Activated CD4-positive, alpha-beta T cell treated with anti-CD3 and anti-CD28 coated beads for 36 hours (primary cell): ENCODE measurements around the gene IL5RA. TPM values are rescaled to one million over a fixed set of nuclear protein-coding genes. Genes with fewer than 3 reads are reported as not detected.

Source experiments
- ATAC-seq: fragments of 200-7000 bp; cut with Tn5 transposase; one replicate; pipeline ENCODE4 v1.10.0; 2021; ENCODE audit warnings: mild to moderate bottlenecking, moderate library complexity
- CTCF ChIA-PET: fragments of 350-600 bp; sonication (Branson Sonifier 250); formaldehyde crosslinking; loops from one replicate; lab custom pipeline; 2021; ENCODE audit warnings: antibody characterized with exemption; lab: Charles Lee
- POLR2A ChIA-PET: fragments of 350-600 bp; sonication (Branson Sonifier 250); formaldehyde crosslinking; loops from one replicate; lab custom pipeline; 2021; ENCODE audit warnings: antibody characterized with exemption, inconsistent platforms; lab: Charles Lee
- DNase-seq: peaks from one replicate; pipeline ENCODE4 v3.0.0-alpha.2; 2020
- H3K27ac Mint-ChIP-seq: one replicate; pipeline ENCODE4 v1.8.0; 2021; ENCODE audit warnings: mixed read lengths
- H3K27me3 Mint-ChIP-seq: one replicate; pipeline ENCODE4 v1.8.0; 2021; ENCODE audit warnings: mixed read lengths
- H3K36me3 Mint-ChIP-seq: one replicate; pipeline ENCODE4 v1.8.0; 2021; ENCODE audit warnings: low read depth, mixed read lengths
- H3K4me1 Mint-ChIP-seq: one replicate; pipeline ENCODE4 v1.8.0; 2021; ENCODE audit warnings: mixed read lengths
- H3K4me3 Mint-ChIP-seq: one replicate; pipeline ENCODE4 v1.8.0; 2021; ENCODE audit warnings: mild to moderate bottlenecking, moderate library complexity, mixed read lengths
- H3K9me3 Mint-ChIP-seq: one replicate; pipeline ENCODE4 v1.8.0; 2021; ENCODE audit warnings: low read depth, mixed read lengths
- intact Hi-C, 2 experiments: fragments of 100-400 bp; cut with DNase I in 1 of 2; cut with micrococcal nuclease in 1 of 2; formaldehyde crosslinking; loops; one replicate each; pipeline versions ENCODE4 v1.14.2 to v1.15.1; 2022 to 2024; cut with DNase I, micrococcal nuclease
- total RNA-seq, 2 experiments: library from RNA; stranded (reverse); gene quantifications; one replicate each; pipeline ENCODE4 v1.2.3, GENCODE V29; 2021

The IL5RA gene
- total RNA-seq, 2 experiments from 2014 or later, result 0.28 to 0.30 TPM

DNA sequence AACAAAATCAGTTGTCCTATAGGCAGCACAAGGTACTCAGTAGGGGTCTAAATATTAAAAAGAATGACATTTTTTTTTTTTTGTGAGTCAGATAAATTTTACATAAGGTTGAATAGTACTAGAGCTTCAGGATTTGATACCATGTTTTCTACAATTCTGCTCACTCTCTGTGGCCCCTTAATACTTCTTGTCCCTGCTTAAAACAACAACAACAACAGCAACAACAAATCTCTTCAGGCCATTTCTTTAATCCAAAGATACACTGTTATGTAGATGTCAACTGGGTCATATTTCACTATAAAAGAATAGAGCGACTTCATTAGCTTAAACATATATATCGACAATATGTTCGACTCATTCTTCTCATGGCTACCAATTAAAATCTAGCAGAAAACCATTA is 3.0 kb downstream of the IL5RA start:
- no peaks in the 10 kb centered on the region for H3K36me3 Mint-ChIP-seq
- no peaks in the 10 kb centered on the region for H3K27me3 Mint-ChIP-seq
- DNase-seq, result no peak
- intact Hi-C loops, result no loop called here
- no peaks in the 10 kb centered on the region for H3K9me3 Mint-ChIP-seq
- POLR2A ChIA-PET, result no interaction called here
- H3K4me3 Mint-ChIP-seq, result no peak overlapping the region
- peaks cover 19% of the 10 kb centered on the region for H3K4me1 Mint-ChIP-seq
- no peak overlapping the region for H3K27ac Mint-ChIP-seq
- CTCF ChIA-PET, result interaction anchor here (0.6 kb wide), 1 partner anchor 317 kb away, joined by 3 read pairs; no protein-coding TSS in a partner anchor
- no peak for ATAC-seq

DNA sequence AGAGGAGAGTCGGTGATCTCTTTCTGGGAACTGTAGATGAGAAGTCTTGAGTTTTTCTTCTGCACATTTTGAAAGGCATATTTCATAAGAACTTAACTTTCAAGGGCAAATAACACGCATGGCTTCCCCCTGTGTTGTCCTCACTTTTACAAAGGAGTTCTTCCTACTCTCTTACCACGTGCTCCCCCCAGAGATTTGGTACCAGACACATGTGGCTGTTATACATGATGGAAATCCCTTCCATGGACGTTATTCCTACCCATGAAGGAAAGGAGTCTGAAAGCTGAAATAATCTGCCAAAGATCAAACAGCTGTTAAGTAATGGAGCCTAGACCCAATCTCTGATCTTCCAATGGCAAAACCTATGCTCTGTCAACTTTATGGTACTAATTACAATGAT is 4.4 kb downstream of the IL5RA start:
- Mint-ChIP-seq H3K36me3 (no peaks in the 10 kb centered on the region), H3K9me3 (no peaks in the 10 kb centered on the region), H3K4me3 (no peak overlapping the region), H3K27ac (no peak overlapping the region), H3K4me1 (peaks cover 20% of the 10 kb centered on the region), H3K27me3 (no peaks in the 10 kb centered on the region)
- ChIA-PET POLR2A (no interaction called here), CTCF (interaction anchor here (1.4 kb wide), 1 partner anchor 8 kb away, joined by 3 read pairs; no protein-coding TSS in a partner anchor)
- ATAC-seq (no peak), DNase-seq (no peak)
- intact Hi-C loops, result no loop called here

DNA sequence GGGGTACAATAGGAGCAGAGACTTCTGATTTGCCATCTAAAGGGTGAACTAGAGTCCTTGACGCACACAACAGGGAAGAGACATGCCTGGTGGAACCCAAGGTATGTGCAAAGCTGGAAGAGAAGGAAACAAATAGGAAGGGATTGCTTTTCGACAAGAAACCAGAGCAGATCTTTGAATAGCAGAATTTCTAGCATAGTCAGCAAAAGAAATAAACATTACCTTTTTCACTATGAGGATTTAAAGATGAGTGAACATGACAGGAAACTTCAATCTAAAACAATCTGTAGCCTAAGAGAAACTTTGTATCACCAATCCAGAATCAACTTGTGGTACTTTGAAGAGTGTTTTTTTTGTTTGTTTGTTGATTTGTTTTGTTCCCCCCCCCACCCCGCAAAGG is 4.9 kb downstream of the IL5RA start:
- H3K4me1 Mint-ChIP-seq, result peaks cover 18% of the 10 kb centered on the region
- ATAC-seq (no peak), DNase-seq (no peak)
- no peaks in the 10 kb centered on the region for H3K9me3 Mint-ChIP-seq
- POLR2A ChIA-PET, result no interaction called here
- no peaks in the 10 kb centered on the region for H3K27me3 Mint-ChIP-seq
- intact Hi-C loops, result no loop called here
- CTCF ChIA-PET, result interaction anchor here (1.4 kb wide), 1 partner anchor 8 kb away, joined by 3 read pairs; no protein-coding TSS in a partner anchor
- H3K4me3 Mint-ChIP-seq, result no peak overlapping the region
- no peak overlapping the region for H3K27ac Mint-ChIP-seq
- H3K36me3 Mint-ChIP-seq, result no peaks in the 10 kb centered on the region

DNA sequence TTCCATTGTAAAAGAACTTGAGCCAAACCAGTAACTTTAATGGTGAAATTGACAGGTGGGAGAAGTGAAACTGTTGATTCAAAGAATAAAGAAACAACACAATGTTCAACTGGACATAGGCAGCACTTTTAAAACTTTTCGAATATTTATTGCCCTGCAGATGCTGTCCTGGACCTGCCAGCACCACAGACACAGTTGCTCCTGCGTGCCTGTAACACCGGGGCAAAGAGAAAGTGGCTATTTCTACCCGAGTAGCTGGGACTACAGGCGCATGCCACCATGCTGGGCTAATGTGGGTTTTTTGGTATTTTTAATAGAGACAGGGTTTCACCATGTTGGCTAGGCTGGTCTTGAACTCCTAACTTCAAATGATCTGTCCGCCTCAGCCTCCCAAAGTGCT is 7.4 kb downstream of the IL5RA start:
- Mint-ChIP-seq H3K36me3 (no peaks in the 10 kb centered on the region), H3K9me3 (no peaks in the 10 kb centered on the region), H3K4me1 (peaks cover 7% of the 10 kb centered on the region), H3K4me3 (no peak overlapping the region), H3K27me3 (no peaks in the 10 kb centered on the region), H3K27ac (no peak overlapping the region)
- ATAC-seq (no peak), DNase-seq (no peak)
- intact Hi-C loops, result no loop called here
- ChIA-PET CTCF (no interaction called here), POLR2A (no interaction called here)

DNA sequence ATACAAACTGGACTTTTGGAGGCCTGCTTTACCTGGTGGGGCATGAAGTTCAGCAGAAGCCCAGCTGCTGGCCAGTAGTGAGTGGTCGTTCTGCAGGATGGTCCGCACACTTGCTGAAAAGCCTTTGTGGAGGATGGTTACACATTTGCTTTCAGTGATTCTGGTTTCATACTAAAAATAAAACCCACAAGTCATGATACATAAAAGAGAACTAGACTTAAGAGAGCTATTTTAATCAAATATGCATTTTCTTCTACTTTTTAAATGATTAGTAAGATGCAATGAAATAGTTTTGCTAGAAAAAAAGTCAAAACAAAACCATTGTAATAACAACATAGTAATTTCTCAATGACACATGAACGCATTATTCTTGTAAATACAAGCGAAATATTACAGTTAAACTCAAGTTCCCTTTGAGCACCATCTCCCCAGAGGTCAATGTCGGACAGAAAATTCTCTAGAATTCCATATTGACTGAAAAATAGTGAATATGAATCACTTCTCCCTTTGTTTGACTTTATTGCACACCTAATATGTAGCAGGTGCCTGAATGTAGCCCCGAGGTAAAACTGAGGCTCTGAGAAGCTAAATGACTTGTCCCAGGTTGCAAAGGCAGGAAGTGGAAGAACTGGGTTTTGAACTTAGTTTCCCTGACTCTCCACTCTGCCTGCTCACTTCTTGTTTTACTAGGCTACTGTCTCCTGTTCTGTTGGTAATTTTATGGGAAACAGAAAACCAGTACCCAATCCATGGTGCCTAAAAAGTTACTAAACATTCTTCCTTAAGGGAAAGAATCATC is 8.3 kb downstream of the IL5RA start:
- Mint-ChIP-seq H3K36me3 (no peaks in the 10 kb centered on the region), H3K9me3 (no peaks in the 10 kb centered on the region), H3K4me3 (no peak overlapping the region), H3K27ac (no peak overlapping the region), H3K4me1 (peaks cover 2% of the 10 kb centered on the region), H3K27me3 (no peaks in the 10 kb centered on the region)
- ATAC-seq (no peak), DNase-seq (no peak)
- ChIA-PET POLR2A (interaction anchor here (0.7 kb wide), 1 partner anchor 23 kb away, joined by 6 read pairs; no protein-coding TSS in a partner anchor), CTCF (no interaction called here)
- intact Hi-C loops, result no loop called here

DNA sequence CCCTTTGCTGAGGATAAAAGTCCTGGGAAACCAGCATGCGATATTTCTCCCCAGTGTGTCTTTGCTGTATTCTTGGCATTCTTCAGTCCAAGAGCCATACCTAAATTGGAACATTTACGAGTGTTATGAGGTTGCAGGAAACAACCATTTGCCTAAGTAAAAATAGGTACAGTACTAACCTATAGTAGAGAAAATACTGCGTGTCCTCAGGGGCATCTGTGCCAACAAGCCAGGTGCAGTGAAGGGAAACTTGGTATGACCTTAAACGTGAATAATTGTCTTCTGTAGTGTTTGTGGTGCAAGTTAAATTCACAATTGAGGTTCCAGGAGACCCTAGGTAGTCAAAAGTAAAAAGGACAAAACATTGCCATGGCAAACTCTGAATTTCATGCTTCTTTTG is 12.2 kb downstream of the IL5RA start:
- Mint-ChIP-seq H3K4me1 (peaks cover 2% of the 10 kb centered on the region), H3K36me3 (no peaks in the 10 kb centered on the region), H3K27ac (no peak overlapping the region), H3K4me3 (no peak overlapping the region), H3K9me3 (no peaks in the 10 kb centered on the region), H3K27me3 (no peaks in the 10 kb centered on the region)
- ChIA-PET POLR2A (no interaction called here), CTCF (interaction anchor here (0.7 to 1.0 kb wide), 3 partner anchors 8 to 1366 kb away, joined by 3 read pairs; no protein-coding TSS in a partner anchor)
- intact Hi-C loops, result no loop called here
- DNase-seq, result no peak
- ATAC-seq, result no peak

DNA sequence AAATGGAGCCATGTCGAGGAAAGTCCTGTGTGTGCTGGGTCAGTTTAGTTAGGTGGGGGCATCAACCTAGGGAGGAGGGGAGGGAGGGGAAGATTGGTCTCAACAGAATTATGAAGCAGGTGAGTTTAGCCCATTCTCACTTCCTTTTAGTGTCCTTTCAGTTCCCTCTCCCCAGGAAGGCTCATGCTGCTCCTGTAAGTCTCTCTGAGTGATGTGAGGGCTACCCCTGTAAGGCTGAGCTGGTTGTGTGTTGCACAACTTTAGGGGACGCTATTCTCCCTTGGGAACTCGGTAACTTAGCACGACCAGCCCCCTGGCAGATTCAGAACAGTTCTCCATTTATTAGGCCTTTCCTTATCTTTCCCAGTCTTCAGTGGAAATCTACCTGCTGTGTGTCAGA is 21.2 kb downstream of the IL5RA start:
- POLR2A ChIA-PET, result no interaction called here
- H3K27ac Mint-ChIP-seq, result no peak overlapping the region
- intact Hi-C loops, result no loop called here
- no peak for DNase-seq
- no peaks in the 10 kb centered on the region for H3K4me1 Mint-ChIP-seq
- CTCF ChIA-PET, result no interaction called here
- no peak for ATAC-seq
- H3K27me3 Mint-ChIP-seq, result no peaks in the 10 kb centered on the region
- H3K4me3 Mint-ChIP-seq, result no peak overlapping the region
- no peaks in the 10 kb centered on the region for H3K9me3 Mint-ChIP-seq
- no peaks in the 10 kb centered on the region for H3K36me3 Mint-ChIP-seq

DNA sequence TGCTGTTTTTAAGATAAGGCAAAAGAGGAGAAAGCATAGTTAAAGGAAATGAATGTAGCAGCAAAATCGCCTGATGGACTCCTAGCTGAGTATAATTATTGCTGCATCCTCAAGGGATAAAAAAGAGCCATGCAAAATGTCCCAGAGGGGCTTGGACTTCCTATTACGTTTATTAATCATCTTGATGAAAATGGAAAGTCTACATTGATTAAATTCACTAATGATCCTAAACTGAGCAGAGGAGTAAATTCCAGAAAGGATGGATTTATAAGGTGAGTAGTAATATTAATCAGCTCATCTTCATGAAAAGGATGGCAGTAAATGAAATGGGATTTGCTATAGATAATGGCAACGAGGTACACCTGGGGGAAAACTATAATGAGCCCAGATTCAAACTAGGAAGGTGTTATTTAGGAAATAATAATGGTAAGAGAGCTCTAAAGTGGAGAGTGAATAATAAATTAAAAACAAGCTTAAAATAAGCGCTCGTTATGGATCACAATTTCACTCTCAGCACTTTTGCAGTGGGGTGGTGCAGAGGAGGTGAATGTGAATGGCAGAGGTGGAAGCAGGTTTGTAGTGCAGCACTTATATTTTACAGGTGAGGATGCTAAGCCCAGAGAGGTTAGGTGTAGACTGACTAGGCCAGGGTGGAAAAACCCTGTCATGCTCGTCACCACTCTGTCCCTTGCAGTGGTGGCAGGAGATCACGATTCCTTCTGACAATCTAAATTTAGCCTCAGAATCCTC is 22.3 kb downstream of the IL5RA start:
- intact Hi-C loops, result no loop called here
- DNase-seq (no peak), ATAC-seq (no peak)
- ChIA-PET POLR2A (no interaction called here), CTCF (no interaction called here)
- Mint-ChIP-seq H3K27me3 (no peaks in the 10 kb centered on the region), H3K27ac (no peak overlapping the region), H3K9me3 (no peaks in the 10 kb centered on the region), H3K4me1 (no peaks in the 10 kb centered on the region), H3K36me3 (no peaks in the 10 kb centered on the region), H3K4me3 (no peak overlapping the region)

DNA sequence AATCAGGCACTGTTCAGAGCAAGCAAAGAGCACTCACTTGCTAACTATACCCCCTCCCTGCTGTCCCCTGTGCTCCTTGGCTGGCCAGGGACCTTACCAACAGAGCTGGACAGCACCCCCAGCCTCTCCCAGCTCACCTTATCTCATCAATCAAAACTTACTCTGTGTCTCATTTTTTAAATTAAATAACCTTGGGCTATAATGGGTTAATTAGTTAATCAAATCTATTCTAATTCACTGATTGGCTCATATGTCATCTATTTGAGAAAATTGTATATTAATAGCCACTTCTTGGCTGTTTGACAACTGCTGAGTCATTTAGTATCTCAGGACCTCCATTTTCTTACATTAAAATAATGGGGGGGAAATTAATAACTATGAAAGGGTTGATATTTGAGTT is 22.9 kb downstream of the IL5RA start:
- Mint-ChIP-seq H3K4me1 (no peaks in the 10 kb centered on the region), H3K9me3 (no peaks in the 10 kb centered on the region), H3K27me3 (no peaks in the 10 kb centered on the region), H3K27ac (no peak overlapping the region), H3K4me3 (no peak overlapping the region), H3K36me3 (no peaks in the 10 kb centered on the region)
- CTCF ChIA-PET, result interaction anchor here (1.3 kb wide), 1 partner anchor 10 kb away, joined by 3 read pairs; no protein-coding TSS in a partner anchor
- DNase-seq, result no peak
- intact Hi-C loops, result no loop called here
- POLR2A ChIA-PET, result no interaction called here
- ATAC-seq, result no peak

DNA sequence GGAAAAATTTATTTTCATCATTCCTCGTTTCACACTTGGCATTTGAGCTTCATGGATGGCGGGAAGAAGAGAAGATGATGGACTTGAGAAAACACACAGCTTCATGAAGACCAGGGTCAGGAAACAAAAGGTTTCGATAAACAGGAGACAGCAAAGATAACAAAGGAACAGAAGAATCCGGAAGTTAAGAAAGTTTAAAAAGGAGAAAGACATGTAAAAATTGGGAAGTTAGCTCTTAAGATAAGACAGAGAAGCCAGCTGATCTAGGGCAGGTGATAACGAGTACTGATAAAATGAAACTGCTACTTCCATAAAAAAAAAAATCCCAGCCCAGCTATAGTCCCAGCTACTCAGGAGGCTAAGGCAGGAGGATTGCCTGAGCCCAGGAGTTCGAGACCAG is 23.9 kb downstream of the IL5RA start:
- Mint-ChIP-seq H3K4me1 (no peaks in the 10 kb centered on the region), H3K9me3 (no peaks in the 10 kb centered on the region), H3K27ac (no peak overlapping the region), H3K27me3 (no peaks in the 10 kb centered on the region), H3K36me3 (no peaks in the 10 kb centered on the region), H3K4me3 (no peak overlapping the region)
- ATAC-seq (no peak), DNase-seq (no peak)
- POLR2A ChIA-PET, result interaction anchor here (0.6 kb wide), 1 partner anchor 271 kb away, joined by 3 read pairs; no protein-coding TSS in a partner anchor
- intact Hi-C loops, result no loop called here
- CTCF ChIA-PET, result interaction anchor here (1.3 kb wide), 1 partner anchor 11 kb away, joined by 3 read pairs; no protein-coding TSS in a partner anchor

DNA sequence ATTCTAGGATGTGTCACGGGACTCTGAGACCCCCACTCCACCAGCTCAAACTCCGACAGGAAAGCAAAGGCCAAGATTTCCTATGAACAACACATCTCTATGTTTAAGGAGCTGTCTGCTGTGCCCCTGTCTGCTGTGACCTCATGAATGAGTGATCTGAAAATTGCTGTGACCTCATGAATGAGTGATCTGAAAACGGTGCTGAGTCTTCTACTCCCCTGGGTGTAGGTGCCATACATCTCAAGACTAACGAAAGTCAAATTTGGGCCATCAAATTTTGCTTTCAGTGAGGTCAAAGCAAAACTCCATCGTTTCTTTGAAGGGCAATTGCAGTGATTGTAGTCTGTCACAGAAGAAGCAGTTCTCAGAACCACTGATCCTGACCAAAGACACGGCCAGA is 24.4 kb downstream of the IL5RA start:
- no peaks in the 10 kb centered on the region for H3K36me3 Mint-ChIP-seq
- CTCF ChIA-PET, result interaction anchor here (0.7 to 1.3 kb wide), 2 partner anchors 12 kb away, joined by 3 read pairs; no protein-coding TSS in a partner anchor

More for the DNA sequence above, 24.4 kb downstream of the IL5RA start:
- POLR2A ChIA-PET, result interaction anchor here (0.6 kb wide), 1 partner anchor 271 kb away, joined by 3 read pairs; no protein-coding TSS in a partner anchor
- Mint-ChIP-seq H3K27me3 (no peaks in the 10 kb centered on the region), H3K4me3 (no peak overlapping the region), H3K9me3 (no peaks in the 10 kb centered on the region), H3K4me1 (no peaks in the 10 kb centered on the region), H3K27ac (no peak overlapping the region)
- intact Hi-C loops, result no loop called here
- DNase-seq, result no peak
- ATAC-seq, result no peak
